GM19025 (cell line): ENCODE measurements around the gene EBI3.
"Not testable (repeated sequence)": the region's sequence is repeated elsewhere in the genome, so short reads cannot be mapped to it uniquely, and the experiment has no call there.

ENCODE experiments used
- ATAC-seq: cut with Tn5 transposase; IDR thresholded peaks from one replicate; pipeline ENCODE4 v1.9.1; 2021; ENCODE audit warnings: mild to moderate bottlenecking, low read depth, moderate library complexity; ENCODE audit not compliant: unreplicated experiment

The EBI3 gene

GRCh38 chr19:4233282-4233853 is 4.0 kb downstream of the EBI3 start:
- no peak for ATAC-seq

- no peak for ATAC-seq
These were observed 5.0 kb downstream of the EBI3 start for GRCh38 chr19:4234142-4234861.

GRCh38 chr19:4234862-4235201 is 5.5 kb downstream of the EBI3 start:
- no peak for ATAC-seq

GRCh38 chr19:4237510-4237909 is 8.2 kb downstream of the EBI3 start:
- ATAC-seq, result not testable (repeated sequence)

GRCh38 chr19:4238831-4239230 is 9.5 kb downstream of the EBI3 start:
- no peak for ATAC-seq

GRCh38 chr19:4241824-4242430 is 12.6 kb downstream of the EBI3 start:
- ATAC-seq, result no peak

DNA sequence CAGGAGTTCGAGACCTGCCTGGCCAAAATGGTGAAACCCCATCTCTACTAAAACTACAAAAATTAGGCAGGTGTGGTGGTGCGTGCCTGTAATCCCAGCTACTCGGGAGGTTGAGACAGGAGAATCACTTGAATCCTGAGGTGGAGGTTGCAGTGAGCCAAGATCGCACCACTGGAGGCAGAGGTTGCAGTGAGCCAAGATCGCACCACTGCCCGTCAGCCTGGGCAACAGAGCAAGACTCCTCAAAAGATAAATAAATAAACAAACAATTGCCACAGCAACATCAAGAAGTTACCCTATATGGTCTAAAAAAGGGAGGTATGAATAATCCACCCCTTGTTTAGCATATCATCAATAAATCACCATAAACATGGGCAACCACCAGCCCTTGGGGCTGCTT is 16.6 kb downstream of the EBI3 start:
- ATAC-seq, result not testable (repeated sequence)

DNA sequence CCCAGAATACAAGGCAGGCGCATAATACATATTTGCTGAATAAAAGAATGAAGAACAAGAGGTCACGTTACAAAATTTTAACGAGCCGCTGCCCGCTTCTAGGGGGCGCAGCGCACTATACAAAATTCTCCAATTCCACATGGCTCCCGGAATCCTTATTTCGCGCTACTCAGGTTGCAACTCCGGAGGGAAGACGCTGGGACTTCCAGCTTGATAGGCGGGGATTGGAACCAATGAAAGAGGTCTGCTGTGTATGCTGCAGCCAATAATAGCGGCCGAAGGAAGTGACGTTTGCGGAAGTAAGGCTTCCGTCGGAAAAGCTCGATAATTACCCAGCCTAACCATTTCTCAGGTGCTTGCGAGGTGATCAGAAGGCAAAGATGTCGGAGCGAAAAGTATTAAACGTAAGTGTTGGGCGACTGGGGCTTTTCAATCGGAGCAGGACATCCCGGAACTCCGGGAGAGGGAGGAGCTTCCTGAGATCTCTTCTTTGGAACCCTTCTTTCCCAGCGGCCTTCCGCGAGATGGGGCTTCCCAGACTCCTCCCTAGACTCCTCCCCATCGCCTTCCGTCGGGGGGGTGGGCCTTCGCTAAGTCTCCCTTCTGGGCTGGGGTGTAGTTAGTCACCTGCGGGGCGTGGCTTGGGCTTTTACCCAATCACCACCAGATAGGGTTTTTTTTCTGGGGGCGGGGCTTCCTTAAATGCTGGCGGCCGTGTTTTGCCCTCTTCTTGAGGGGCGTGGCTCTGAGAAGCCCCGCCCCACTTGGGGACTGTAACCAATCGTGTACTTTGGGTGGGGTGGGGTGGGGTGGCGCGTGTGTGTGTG is 17.7 kb downstream of the EBI3 start, which contains the start of gene YJU2:
YJU2 (plus strand) TSS at position 314 of the 827 bp plus-strand sequence; CDS start at position 381, 67 bp downstream.
- peak; percentile 90 for ATAC-seq

- no peak for ATAC-seq
These were observed 27.2 kb downstream of the EBI3 start for GRCh38 chr19:4256563-4256962.

GRCh38 chr19:4257025-4257424 is 27.7 kb downstream of the EBI3 start:
- no peak for ATAC-seq

GRCh38 chr19:4258181-4258580 is 28.9 kb downstream of the EBI3 start:
- no peak for ATAC-seq

DNA sequence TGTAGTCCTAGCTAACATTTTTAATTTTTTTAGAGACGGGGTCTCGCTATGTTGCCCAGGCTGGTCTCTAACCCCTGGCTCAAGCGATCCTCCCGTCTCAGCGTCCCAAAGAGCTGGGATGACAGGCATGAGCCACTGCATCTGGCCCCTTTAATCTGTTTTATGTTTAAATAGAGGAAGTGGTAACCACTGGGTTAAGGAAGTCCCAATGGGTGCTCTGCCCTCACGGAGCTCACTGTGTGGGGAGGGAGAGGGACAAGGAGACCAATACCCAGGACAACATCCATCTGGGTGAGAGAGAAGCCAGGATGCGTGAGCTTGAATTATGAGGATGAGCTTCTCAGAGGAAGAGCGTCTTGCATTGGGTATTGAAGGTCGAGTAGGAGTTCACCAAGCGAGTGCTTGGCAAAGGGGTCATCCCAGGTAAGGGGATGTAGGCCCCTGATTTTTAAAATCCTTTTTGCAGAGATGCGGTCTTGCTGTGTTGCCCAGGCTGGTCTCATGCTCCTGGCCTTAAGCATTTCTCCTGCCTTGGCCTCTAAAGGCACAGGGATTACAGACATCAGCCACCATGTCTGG is 31.4 kb downstream of the EBI3 start:
- ATAC-seq, result no peak

DNA sequence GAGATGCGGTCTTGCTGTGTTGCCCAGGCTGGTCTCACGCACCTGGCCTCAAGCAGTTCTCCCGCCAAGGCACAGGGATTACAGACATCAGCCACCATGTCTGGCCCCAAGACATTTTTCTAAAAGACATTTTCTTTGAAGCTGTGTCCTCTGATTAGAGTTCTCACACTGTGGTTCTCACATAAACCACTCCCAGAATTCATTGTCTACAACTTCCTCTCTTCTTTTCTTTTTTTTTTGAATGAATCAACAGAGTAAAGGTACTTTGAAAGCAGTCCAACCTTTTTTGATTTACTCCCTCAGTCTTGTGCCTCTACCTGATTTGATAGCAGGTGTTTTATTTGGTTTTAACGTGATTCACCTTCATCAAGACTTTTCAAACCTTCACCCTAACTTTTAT is 35.5 kb downstream of the EBI3 start:
- ATAC-seq, result no peak

DNA sequence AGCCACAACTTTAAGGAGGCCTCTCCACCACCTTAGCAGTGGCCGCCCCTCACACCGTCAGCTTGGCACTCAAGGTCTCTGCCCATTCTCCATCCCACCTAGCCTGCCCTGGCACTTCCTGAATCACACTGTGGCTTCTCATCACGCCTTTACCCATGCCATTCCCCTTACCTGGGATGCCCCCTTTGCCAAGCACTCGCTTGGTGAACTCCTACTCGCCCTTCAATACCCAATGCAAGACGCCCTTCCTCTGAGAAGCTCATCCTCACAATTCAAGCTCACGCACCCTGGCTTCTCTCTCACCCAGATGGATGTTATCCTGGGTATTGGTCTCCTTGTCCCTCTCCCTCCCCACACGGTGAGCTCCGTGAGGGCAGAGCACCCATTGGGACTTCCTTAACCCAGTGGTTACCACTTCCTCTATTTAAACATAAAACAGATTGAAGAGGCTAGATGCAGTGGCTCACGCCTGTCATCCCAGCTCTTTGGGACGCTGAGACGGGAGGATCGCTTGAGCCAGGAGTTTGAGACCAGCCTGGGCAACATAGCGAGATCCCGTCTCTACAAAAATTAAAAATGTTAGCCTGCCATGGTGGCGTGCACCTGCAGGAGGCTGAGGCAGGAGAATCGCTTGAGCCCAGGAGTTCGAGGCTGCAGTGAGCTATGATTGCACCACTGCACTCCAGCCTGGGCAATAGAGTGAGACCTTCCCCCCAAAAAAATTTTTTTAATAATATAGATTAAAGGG is 37.1 kb downstream of the EBI3 start:
- ATAC-seq, result no peak

DNA sequence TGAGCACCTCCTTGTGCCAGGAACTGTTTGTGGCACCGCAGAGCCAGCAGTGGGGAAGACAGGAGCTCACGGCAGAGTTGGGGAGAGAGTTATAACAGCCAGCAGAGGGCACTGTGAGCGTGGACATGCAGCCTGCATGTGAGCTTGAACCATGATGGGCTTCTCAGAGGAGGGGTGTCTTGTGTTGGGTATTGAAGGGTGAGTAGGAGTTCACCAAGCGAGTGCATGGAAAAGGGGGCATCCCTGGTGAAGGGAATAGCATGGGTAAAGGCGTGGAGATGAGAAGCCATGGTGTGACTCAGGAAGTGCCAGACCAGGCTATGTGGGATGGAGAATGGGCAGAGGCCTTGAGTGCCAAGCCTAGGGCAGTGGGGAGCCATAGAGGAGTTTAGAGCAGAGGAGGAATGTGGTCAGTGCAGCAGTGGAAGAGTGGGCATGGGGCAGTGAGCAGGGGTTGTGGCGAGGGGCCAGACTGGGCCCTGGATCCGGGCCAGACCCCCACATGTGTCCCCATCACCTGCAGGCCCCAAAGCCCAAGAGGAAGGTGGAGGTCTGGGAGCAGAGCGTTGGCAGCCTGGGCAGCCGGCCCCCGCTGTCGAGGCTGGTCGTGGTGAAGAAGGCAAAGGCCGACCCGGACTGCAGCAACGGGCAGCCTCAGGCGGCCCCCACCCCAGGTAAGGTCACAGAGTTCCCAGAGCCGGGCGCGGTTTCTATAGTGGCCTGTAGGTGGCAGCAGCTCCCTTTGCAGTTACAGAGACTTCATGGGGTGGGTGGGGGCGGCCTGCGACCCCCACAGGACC is 38.0 kb downstream of the EBI3 start:
- ATAC-seq, result no peak

DNA sequence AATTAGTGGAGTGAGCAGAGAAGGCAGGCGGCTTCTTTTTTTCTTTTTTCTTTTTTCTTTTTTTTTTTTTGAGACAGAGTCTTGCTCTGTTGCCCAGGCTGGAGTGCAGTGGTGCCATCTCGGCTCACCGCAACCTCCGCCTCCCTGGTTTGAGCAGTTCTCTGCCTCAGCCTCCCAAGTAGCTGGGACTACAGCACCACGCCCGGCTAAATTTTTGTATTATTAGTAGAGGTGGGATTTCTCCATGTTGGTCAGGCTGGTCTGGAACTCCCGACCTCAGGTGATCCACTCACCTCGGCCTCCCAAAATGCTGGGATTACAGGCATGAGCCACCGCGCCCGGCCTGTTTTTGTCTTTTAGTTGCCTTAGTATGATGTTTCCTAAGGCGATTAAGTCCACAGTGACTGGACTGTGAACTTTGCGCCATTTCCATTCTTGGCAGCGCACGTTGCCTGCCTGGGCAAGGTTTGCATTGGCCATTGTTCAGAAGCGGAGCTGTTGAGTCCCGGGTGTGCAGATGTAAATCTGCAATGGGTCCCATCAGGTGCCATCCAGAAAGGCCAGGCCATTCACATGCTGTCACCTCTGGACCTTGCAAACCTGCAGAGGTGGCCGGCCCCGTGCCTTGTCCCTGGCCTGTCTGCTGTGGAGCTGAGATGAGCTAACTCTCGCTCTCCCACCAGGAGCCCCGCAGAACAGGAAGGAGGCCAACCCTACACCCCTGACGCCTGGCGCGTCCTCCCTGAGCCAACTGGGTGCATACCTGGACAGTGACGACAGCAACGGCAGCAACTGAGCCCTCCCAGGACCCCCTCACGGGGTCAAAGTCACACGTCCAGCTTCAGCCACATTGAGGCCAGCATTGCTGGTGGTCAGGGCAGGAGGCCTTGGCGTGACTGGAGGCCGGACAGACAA is 38.8 kb downstream of the EBI3 start:
- no peak for ATAC-seq

- no peak for ATAC-seq
These were observed 39.6 kb downstream of the EBI3 start for GRCh38 chr19:4268816-4269430.

DNA sequence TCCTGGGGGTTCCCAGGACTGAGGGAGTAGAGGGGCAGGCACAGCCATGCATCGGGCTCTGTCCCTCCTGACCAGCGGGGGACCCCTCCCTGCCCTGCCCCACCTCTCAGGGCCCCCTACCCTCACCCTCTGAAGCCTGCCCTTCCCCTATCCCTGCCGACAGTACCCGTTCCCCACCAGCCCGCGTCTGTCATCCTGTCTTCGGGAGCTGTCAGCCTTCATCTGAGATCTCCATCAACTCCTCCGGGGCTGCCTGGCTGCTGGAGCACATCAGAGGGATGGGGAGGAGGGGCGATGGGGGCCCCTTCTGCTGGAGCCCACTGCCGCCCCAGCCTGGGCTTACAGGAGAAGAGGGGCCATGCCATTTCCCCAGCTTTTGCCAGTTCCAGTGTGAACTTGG is 43.6 kb downstream of the EBI3 start:
- ATAC-seq, result no peak
